ENCODE measurements around the gene ATP2C1. TPM values are rescaled to one million over a fixed set of nuclear protein-coding genes. Genes with fewer than 3 reads are reported as not detected.
"Not testable (repeated sequence)": the region's sequence is repeated elsewhere in the genome, so short reads cannot be mapped to it uniquely, and the experiment has no call there.

ATP2C1 gene, protein sequence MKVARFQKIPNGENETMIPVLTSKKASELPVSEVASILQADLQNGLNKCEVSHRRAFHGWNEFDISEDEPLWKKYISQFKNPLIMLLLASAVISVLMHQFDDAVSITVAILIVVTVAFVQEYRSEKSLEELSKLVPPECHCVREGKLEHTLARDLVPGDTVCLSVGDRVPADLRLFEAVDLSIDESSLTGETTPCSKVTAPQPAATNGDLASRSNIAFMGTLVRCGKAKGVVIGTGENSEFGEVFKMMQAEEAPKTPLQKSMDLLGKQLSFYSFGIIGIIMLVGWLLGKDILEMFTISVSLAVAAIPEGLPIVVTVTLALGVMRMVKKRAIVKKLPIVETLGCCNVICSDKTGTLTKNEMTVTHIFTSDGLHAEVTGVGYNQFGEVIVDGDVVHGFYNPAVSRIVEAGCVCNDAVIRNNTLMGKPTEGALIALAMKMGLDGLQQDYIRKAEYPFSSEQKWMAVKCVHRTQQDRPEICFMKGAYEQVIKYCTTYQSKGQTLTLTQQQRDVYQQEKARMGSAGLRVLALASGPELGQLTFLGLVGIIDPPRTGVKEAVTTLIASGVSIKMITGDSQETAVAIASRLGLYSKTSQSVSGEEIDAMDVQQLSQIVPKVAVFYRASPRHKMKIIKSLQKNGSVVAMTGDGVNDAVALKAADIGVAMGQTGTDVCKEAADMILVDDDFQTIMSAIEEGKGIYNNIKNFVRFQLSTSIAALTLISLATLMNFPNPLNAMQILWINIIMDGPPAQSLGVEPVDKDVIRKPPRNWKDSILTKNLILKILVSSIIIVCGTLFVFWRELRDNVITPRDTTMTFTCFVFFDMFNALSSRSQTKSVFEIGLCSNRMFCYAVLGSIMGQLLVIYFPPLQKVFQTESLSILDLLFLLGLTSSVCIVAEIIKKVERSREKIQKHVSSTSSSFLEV
- 71.0 TPM for total RNA-seq
- long read RNA-seq, full-length matches to known transcripts, result 1 of 28 reads
- long read RNA-seq, partial matches to known transcripts, result 9 of 28 reads
- long read RNA-seq, other reads (novel, unspliced or antisense), result 18 of 28 reads

DNA sequence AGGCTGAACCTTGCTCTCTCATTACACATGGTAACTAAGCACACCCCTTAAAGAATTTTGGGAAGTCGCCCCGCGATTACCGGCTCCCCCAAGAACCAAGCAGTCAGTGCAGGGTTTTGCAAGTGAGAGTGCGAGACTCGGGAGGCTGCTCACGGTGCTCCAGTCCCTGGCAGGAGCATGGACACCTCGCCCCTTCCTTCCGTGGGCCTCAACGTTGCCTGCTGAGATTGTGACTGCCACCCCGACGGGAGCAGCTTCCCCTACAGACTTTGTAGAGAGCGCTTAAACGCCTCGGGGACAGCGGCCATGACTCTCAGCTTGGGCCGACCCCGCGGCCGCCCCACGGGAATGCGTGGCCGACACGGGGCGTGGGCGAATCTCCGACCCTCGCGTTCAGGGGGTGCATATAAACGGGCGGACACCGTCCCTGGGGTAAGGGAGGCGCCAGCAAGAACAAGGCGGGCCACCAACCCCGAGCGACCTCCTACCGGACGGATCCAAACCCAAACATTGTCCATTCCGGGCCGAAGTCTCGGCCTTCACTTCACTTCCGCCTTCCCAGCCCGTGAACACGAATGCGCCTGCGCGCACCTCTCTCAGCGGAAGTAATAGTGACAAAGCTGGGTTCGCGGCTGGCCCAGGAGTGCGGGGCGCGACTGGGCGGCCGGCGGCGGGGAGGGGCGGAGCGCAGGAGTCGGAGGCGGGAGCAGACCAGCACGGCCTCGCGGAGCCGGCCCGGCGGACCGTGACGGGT is at the start of gene ATP2C1:
ATP2C1 (plus strand) TSS at position 709 of the 754 bp plus-strand sequence. CDS start 686 bp downstream, outside the sequence.
- DNase-seq (ENCODE audit: low spot score), result peak; percentile 99

DNA sequence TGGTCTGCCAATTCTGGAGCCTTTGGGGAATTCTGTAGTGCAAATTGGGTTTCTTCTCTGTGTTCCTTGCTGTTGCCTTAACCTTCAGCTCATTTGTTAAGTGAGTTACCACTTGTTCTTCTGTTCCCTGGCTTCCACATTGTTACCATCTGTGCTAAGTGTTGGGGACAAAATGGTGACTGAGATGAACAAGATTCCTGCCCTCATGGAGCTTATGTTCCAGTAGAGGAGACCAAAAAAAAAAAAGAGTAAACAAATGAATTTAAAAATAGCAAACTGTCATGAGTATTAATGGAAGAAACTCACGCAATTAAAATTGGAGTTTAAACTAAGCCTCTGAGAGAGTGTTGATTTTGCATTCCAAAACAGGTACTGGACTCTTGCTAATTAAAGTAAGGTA is 49.4 kb upstream of the ATP2C1 start:
- DNase-seq (ENCODE audit: low spot score), result no peak

GRCh38 chr3:130846181-130846580 is 47.7 kb upstream of the ATP2C1 start:
- DNase-seq (ENCODE audit: low spot score), result no peak

- no peak for DNase-seq (ENCODE audit: low spot score)
Observed at GRCh38 chr3:130849091-130849552, 44.8 kb upstream of the ATP2C1 start.

DNA sequence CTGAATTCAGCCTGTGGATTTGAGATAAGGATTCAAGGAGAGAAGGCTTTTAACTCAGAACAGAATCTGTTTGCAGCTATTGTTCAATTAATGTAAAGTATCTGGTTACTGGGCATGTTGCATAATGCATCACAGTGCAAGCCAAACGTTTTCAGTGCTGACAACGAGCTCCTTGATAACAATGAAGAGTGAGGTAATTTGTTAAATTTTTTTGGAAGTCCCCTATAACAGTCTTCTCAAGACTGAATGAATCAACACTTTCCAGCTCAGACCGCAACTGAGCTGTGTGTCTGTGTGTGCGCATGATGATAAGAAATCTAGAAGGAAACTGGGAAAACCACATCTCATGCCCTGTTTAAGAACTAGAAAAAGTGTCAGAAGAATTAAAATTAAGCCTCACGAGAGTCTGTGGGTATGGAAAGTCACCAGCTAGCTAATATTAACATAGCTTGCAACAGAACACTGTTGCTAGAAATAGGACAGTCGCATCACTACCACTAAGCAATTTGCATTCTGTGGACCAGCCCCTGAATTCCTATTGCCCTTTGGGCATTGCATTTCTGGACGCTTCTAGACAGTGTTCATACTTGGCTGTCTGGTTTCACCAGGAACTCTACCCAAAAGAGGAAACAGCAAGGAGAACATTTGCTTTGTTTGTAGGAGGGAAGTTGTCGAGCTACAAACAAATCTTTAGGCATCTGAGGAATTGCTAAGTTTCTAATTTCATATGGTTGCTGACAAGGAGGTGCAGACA is 43.7 kb upstream of the ATP2C1 start:
- DNase-seq (ENCODE audit: low spot score), result no peak

DNA sequence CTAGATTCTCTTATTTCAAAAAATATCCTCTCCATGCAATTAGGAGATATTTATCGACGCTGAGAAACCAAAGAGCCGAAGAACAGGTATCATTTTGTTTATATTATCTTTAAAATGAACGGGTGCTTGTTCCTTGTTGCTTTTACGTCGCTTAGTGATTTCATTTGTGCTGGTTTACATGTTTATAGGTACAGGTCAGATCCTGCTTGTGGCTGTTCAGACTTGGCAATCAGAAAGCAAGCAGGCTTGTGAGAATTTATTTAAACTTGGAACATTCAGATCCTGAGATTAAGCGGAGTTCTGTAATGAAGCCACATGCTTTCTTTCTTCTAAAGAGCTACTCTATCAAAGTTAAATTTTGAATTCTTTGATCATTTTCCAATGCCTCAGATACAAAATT is 43.0 kb upstream of the ATP2C1 start:
- no peak for DNase-seq (ENCODE audit: low spot score)

DNA sequence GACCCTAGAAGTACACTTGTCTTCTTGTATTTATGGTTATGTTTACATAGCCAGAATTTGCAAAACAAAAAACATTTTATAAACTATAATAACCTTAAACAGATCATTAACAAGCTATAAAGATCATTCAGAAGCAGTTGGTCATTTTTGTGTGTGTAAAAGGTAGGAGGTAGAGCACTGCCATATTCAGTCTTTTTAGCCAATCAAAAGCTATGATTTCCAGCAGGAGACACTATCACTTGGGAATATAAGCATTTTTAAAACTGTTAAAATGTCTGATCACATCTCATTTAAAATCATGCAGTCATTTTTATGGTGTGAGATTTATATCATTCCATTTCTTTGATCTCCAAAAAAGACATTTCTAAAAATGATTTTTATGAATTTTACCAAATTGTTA is 42.6 kb upstream of the ATP2C1 start:
- DNase-seq (ENCODE audit: low spot score), result no peak

GRCh38 chr3:130853581-130853980 is 40.3 kb upstream of the ATP2C1 start:
- no peak for DNase-seq (ENCODE audit: low spot score)

DNA sequence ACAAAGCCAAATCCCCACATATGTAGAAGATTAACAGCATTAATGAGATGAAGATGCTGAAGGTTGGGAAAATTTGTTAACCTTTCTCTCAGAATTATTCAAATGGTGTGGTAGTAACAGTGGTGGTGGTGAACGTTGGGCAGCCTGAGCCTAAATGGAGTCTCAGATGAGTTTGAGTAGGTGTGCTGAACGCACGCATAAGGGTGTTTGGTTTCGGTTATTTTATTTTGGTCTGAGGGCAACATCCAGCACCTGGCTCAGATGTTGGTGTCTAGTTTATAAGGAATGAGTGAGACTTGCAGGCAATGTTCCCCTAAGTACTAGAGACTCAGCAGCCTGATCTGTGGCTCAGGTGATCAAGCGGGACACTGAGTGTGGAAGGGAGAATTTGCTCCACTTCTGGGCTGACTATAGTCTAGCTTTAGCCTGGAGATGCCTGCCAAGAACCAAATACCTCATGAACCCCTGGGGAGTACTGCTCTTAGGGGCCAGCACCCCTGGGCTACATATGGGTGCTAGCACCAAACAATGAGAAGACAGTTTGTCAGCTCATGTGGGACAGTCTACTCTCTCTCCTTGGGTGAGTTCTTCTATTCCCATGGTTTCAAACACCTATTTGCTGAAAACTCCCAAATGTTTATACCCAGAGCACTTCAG is 39.5 kb upstream of the ATP2C1 start:
- no peak for DNase-seq (ENCODE audit: low spot score)

- DNase-seq (ENCODE audit: low spot score), result no peak
Observed at GRCh38 chr3:130857336-130858026, 36.4 kb upstream of the ATP2C1 start.

GRCh38 chr3:130862130-130862529 is 31.8 kb upstream of the ATP2C1 start:
- not testable (repeated sequence) for DNase-seq (ENCODE audit: low spot score)

DNA sequence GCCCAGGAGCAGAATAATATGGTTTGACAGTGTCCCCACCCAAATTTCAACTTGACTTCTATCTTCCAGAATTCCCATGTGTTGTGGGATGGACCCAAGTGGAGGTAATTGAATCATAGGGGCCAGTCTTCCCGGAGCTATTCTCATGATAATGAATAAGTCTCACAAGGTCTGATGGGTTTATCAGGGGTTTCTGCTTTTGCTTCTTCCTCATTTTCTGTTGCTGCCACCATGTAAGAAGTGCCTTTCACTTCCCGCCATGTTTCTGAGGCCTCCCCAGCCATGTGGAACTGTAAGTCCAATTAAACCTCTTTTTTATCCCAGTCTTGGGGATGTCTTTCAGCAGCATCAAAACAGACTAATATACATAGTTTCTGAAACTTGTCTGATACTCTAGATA is 28.4 kb upstream of the ATP2C1 start:
- DNase-seq (ENCODE audit: low spot score), result no peak

GRCh38 chr3:130866327-130866726 is 27.6 kb upstream of the ATP2C1 start:
- no peak for DNase-seq (ENCODE audit: low spot score)

- DNase-seq (ENCODE audit: low spot score), result no peak
Observed at GRCh38 chr3:130870423-130870822, 23.5 kb upstream of the ATP2C1 start.

DNA sequence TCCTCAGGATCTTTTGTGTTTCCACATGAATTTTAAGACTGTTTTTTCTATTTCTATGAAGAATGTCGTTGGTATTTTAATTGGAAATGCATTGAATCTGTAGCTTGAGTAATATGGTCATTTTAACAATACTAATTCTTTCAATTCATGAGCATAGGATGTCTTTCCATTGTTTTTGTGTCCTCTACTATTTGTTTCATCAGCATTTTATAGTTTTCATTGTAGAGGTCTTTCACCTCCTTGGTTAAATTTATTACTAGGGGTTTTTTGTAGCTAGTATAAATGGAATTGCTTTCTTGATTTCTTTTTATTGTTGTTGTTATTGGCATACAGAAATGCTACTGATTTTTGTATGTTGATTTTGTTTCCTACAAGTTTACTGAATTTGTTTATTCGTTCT is 17.3 kb upstream of the ATP2C1 start:
- no peak for DNase-seq (ENCODE audit: low spot score)

GRCh38 chr3:130878464-130878863 is 15.4 kb upstream of the ATP2C1 start:
- no peak for DNase-seq (ENCODE audit: low spot score)

GRCh38 chr3:130889416-130889946 is 4.4 kb upstream of the ATP2C1 start:
- DNase-seq (ENCODE audit: low spot score), result no peak

DNA sequence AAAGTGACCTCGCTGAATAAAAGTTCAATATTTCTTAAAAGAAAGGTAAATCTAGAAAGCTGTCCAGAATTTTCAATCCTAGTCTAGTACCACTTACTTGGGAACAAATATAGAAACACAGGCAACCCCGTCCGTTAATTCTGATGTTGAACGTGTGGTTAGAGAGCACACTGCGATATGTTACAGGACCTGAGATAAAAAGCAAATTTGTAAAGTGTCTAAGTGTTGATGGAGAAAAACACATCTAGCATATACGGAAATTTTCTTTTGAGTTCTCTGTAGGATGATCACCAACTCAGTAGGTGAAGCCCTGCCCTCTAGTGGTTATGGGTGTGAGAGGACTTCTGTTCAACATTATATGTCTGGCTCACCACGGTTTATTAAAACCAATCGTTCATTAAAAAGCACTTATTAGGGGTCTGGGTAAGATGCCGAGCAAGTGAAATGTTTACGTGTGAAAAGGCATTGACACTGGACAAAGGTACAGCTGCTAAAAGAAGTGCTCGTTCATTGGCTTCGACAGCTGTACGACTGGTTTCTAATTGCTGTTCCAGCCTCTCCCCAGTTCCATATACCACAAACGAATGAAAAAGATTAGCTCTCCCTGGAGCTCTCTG is 1.0 kb upstream of the ATP2C1 start:
- DNase-seq (ENCODE audit: low spot score), result no peak
